GM18519 (cell line): ENCODE data around the gene SLC25A21.
"Not testable (repeated sequence)": the region's sequence is repeated elsewhere in the genome, so short reads cannot be mapped to it uniquely, and the experiment has no call there.

Source experiments
- ATAC-seq: cut with Tn5 transposase; IDR thresholded peaks from one replicate; pipeline ENCODE4 v1.9.1; 2021; ENCODE audit warnings: mild to moderate bottlenecking, moderate library complexity; ENCODE audit not compliant: unreplicated experiment, low FRiP score

The SLC25A21 gene

DNA sequence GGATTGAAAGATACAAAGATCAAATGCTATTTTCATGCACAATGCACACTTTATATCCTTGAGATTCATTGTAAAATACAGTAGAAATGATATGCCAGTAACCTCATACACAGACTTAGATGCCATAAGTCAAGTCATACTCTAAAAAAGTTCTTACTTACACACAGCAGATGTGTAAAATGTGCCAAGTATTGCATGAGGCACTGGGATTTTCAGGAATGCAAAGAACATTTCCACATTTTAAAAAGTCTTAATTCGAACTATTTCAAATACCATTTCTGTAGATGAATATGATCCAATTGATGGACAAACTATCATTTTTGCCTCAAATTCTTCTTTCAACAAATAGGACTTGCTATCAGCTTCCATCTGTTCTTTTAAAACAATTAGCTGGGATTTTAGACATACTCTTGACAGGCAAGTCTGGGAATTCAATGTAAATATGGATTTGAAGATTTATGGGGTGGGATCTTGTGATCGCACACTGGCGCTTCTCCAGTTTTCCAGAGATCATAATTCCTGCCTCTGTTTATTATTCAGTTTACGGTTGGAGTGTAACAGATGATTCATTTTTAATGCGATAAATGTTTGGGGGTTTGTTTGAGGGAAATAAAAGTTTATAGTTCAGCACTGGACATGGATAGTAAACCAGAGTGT lies 326.9 kb downstream of the SLC25A21 start:
- no peak for ATAC-seq

DNA sequence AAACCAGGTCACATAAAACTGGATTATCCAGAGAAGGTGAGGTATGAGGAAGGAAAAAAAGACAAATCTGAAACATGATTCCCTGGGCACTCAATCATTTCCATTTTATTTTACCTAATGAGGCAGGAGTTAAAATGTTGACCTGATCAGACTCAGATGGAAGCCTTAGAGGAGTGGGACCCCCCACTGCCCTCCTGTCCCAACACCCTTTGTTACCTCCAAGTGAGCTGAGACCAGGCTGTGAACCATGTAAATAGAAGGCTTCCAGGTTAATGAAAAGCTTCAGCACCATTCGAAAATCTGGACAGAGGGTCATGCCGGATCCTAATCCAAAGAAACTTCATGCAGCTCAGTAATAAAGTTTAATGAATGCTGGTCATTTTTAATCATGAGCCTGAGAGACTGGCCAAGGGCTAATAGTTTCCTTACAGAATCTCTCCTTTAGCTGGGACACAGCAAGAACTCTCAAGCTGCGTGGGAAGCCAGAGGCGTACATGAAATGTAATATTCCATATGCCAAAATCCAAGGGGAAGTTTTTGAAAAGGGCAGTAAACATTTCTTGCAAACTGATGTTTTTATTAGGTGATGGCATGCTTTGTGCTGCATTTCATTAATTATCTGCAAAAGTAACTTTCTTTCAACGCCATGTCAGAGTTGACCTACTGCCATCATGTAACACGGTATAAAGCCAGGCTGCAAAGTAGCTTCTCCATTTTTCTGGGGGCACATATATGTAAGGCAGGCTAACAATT lies 327.8 kb downstream of the SLC25A21 start:
- no peak for ATAC-seq

DNA sequence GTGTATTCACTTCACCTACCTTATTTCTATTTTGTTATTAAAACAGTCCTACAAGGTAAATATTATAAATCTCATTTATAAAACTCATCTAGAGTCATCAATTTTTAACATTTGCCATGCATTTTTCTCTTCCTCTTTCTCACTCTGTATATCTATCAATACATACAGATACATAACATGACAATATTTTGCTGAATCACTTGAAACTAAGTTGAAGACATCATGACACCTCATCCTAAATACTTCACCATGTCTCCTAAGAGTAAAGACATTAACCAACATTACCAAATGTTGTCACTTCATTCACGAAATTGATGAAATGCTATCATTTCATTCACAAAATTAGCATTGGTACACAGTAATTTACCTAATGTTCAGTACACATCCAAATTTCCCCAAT lies 329.0 kb downstream of the SLC25A21 start:
- no peak for ATAC-seq

DNA sequence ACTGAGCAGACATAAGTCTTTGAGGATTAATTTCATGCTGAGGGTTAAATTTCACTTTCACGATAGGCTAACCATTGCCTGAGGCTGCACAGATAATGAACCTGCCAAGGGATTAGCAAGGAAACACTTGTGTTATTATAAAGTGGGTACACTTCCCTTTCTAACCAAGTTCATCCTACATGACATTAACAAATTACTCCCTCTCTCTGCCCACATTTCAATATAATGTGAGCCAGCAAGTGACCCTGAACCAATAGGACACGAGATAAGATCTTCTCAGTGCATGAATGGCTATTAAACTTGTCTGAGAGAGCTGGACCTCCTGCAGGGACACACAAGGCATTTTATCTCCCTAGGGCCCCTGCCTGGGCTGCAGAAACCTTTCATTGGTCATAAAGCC lies 337.3 kb downstream of the SLC25A21 start:
- no peak for ATAC-seq

DNA sequence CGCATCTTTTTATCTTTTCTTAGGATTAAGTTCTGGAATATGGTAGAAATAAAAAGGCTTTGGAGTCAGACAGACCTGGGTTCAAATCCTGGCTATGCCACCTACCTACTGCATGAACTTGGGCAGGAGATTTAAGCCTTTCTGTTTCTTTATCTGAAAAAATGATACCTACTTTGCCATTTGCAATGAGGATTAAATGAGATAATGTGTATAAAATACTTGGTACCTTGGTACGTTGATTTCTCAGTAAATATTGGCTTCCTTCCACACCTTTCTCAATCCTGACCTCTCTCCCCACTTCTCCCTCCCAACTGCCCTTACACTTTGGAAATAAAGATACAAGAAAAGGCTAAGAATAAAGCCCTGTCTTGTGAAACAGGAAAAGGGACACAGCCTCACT lies 338.1 kb downstream of the SLC25A21 start:
- ATAC-seq, result no peak

DNA sequence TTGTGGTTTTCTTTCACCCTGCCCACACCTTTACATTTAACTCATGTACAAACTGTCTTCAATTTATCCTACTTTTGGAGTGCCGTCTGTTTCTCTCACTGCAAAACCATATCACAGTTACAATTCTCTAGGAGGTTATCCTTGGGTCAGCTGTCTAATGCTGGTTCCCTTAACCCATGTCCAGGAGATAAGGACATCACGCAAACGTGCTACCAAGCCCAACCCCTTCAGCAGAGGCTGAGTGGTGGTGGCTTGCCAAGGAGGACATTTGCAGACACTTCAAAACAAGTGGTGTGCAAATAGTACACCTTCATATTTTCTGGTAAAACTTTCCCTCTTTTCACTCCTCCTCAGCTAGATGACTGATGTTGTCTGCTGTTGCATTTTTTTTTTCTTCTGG lies 342.9 kb downstream of the SLC25A21 start:
- no peak for ATAC-seq

DNA sequence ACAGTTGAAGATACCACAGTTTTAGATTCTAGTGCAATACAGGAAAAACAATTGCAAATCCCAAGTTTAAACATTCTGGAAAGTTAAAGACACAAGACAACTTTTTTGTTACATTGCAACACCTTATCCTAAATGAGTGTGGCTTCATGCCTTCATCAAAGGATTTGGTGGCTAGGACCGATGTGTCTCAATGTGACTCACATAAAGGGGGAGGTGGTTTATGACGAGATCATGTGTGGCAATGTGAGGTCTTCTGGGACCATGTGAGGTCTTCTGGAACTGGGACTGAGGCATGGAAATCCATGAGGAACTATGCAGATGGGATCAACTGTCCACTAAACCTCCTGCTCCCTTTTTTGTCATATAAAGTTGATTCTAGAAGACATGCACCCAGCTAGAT lies 344.5 kb downstream of the SLC25A21 start:
- no peak for ATAC-seq

DNA sequence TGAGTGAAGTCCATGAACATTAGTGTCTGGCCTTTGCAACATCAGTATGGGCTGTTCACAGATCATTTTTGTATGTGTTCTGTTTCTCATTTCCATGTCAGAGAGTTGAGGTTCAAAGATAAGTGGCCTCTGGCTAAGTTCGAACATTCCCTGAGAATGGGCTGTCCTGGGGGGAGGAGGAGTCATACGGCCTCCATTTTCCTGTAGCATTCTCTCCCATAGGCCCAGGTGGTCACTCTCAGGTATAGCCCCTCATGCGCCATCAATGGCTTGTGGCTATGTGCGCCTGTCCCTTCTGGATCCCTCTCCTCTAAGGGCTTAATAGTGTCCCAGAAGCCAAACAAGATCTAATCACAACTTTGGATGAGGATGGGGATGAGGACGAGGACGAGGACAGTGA lies 345.8 kb downstream of the SLC25A21 start:
- ATAC-seq, result no peak

DNA sequence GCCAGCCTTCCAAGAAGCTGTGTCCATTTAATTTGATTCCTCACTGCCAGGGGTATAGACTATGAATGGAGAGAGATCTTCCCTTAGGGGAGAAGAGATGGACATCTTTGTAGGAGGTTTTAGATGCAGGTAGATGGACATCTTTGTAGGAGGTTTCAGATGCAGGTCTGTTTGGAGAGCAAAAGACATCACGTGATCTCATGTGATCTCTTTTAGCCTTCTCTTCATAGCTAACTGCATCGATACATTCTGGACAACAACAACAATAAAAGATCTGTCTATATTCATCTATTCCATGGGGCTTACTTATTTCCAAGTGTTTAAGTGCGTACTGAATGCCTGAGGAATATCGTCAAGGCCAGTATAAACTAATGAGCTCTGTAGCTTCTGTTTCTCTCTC lies 347.6 kb downstream of the SLC25A21 start:
- no peak for ATAC-seq

DNA sequence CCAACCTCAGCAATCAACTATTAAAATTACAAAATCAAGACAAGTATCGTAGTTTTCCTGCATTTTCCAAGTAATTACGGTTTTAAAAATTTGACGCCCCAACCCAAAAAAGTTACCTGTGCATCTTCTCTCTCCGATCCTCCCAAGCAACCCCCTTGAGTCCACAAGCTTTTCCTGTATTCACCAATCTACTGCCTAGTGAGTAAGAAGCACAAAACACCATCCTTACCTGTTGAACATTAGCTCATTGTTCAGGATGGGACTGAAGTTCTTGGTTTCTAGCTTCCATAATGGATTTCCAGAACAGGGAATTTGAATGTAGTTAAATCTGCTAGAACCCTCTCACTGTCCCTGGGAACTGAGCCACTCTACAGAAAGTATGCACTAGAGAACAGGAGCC lies 348.8 kb downstream of the SLC25A21 start:
- no peak for ATAC-seq

DNA sequence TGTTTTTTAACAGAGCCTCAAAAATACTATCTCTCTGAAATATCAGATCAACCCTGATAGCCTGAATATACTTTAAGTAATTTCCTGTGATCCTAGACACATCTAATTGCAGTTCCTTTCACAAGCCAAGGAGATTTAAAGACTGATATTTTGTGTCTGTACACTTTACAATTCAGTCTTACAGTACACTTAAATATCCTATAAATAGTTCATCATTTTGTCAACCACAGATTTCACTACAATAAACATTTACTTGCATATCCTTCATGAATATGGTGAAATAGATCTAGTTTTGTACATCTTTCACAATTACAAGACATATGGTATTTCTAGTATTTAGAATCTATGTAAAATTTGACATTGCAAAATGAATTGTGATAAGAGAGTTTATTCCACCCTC lies 349.7 kb downstream of the SLC25A21 start:
- no peak for ATAC-seq

DNA sequence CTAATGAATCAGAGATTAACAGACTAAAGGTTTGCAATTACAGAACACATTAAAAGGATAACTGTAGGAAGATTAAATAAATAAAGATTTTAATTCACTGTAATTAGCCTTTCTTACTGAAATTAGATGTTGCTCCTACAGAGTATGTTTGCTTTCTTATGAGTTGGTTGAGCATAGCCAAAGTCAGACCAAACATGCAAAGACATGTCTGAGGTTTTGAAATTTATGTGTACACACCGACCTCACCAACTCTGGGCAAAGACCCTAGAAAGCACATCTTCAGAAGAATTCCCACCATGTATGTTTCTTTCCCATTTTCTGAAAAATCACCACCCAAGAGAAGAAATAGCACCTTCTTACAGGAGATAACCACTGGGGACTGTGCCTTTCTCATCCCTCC lies 351.5 kb downstream of the SLC25A21 start:
- no peak for ATAC-seq

DNA sequence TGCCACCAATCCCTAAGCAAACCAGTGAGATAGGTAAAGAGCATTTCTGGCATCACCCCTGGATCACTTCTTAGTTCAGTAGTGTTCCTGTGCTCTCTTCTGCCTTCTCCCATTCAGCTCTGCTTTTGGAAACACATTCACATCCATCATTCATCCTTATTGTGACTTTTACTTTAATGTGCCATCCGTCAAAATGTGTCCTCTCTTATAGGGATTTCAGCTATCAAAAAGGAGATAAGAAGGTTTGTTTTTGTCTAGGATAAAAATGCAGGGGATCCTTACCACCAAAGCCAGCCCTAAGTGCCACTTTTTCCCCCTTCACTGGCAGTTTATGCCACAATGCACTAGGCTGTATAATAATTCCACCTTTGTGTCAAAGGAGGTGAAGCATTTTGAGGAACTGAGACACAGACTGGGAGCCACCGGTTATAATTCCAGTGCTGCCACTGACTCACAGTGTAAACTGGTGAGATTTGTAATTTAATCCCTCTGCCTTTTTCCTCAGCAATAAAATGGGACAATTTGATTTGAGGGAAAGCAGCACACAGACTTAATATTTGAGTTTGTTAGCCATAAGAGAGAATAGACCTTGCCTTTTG lies 352.2 kb downstream of the SLC25A21 start:
- no peak for ATAC-seq

DNA sequence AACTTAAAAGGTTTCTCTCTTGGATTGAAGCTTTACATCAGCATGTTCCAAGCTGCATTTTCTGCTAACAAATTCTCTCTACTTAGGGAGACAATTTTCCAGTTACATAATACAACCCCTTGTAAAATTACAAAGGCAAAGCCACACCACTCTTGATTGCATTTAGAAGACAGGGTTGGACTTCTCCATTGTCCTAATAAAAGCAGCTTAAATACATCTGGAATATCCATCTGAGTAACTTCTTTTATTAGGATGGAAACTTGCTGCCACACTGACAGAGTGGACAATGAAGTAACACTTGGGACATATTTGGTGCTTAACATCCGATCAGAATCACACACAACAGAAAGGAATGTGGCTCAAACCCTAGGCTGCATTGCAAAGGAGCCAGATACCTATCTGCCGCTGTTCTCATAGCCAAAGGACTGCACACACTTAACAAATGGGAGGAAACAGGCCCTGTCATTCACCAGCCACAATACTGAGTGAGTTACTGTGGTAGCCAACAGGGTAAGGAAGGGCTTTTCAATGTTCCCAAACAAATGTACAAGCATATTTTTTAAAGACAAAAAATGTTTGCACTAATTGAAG lies 353.5 kb downstream of the SLC25A21 start:
- ATAC-seq, result no peak

DNA sequence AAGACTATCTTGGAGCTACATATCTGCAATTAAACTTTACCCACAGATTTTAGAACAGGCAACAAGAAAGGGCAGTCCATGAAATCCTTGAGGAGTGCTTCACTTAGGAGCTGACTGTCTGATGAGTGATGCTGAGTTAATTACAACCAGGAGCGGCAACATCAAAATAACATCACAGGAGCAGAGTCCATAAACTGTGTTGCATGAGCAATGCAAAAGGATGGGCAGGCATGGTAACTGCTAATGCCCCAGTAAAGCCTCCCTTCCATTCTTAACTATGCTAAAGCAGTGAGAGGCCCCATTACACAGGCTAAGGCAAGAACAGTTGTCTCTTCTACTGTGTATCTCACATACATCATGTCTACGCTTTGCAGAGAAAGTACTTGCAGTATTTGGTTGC lies 354.2 kb downstream of the SLC25A21 start:
- no peak for ATAC-seq

DNA sequence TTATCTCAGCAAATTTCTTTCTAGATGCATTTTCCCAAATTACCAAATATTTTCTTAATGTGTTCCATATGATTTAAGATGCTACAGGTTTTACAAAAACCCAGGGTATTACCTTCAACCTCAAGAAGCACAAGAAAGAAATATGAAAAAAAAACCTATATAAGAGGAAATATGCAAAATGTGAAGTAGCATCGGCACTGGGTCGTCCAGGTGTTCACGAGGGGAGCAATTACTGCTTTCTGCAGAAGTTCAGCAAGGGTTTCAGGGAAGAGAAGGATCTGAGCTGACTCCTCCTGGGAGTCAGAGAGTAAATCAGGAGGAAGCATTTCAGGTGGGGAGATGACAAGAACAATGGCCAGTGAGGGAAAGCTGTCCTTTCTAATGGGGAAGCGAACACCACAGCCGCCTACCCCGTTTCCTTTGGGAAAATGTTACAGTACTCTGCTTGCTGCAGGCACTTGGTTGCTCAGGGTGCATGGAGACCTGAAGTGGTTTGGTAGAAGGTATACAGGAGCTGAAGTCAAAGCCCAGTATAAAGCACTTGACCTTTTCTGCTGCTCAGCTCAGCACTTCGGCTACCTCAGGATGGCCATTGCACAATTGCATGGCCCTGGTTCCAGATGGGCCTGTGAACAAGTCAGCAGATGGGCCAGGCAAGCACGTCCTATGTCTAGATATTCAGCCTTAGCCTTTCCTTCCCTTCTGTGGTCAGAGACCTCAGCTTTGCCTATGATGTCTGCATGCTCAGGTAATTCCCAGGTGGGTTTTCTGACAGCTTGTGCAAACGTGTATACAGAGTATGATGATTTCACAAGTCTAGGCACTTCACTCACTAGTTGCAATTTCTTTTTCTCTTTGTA lies 355.1 kb downstream of the SLC25A21 start:
- no peak for ATAC-seq

DNA sequence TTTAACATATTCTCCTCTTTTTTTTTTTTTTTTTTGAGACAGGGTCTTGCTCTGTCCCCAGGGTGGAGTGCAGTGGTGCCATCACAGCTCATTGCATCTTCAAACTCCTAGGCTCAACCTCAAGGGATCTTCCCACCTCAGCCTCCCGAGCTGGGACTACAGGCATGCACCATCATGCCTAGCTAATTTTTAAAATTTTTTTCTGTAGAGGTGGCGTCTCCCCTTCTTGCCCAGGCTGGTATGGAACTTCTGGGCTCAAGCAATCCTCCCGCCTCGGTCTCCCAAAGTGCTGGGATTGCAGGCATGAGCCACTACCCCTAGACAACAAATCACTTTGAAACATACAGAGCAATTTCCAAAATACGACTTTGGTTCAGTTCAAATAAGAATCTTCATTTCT lies 355.9 kb downstream of the SLC25A21 start:
- no peak for ATAC-seq

DNA sequence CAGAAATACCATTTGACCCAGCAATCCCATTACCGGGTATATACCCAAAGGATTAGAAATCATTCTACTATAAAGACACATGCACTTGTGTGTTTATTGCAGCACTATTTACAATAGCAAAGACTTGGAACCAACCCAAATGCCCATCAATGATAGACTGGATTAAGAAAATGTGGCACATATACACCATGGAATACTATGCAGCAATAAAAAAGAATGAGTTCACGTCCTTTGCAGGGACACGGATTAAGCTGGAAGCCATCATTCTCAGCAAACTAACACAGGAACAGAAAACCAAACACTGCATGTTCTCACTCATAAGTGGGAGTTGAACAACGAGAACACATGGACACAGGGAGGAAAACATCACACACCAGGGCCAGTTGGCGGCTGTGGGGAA lies 357.6 kb downstream of the SLC25A21 start:
- ATAC-seq, result not testable (repeated sequence)

DNA sequence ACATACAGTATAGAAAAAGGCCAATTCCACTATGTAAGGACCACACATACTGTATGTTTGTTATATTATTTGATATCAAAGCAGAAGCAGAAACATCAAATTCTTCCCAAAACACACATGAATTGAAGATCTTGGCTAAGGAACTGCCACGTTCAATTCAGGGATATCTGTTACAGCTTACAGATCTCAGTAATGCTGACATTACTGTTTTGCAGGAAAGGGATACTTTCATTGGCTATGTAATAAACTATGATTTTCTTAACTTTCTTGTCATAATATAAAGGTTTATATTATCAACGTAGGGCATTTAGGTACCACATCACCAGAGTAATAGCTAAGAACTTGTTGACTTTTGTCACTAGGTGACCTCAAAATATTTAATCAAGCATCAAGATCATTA lies 362.2 kb downstream of the SLC25A21 start:
- no peak for ATAC-seq

DNA sequence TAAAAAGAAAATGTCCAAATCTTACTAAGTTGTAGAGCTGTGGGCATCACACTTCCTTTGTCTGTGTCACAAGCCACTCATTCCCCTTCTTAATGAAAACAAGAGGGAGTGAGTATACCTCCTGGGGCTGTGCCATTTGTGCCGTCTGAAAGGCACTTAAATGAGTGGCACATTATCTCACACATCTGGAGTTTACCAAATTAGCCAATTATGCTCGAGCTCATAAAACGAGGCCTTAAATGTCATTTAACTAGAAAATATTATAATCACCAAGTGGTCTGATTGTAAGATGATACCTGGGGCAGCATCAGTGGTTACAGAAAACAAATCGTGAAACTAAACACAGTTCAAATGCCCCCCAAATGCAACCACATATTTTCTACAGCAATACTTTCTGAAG lies 364.7 kb downstream of the SLC25A21 start:
- no peak for ATAC-seq

DNA sequence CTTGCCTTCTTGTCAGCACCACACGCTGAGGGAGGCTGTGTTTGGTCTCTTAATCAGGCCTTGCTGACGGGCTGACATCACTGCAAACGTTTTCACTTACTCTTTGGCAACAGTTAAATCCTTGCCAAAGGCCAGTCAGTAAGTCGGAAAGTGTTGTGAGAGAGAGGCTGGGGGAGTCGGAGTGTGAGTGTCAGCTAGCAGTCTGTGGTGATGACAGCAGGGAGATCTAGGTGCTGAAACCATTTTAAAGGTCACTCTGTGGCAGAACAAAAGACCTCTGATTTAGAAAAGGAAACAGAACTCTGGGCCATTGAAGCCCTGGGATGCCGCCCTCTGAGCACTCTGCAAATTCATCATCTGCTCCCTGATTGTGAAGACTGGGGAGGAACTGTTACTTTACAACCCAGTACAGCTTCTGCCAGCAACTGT lies 367.3 kb downstream of the SLC25A21 start:
- no peak for ATAC-seq
